Measurements from ENCODE around the gene SLC16A9. TPM values are rescaled to one million over a fixed set of nuclear protein-coding genes. Genes with fewer than 3 reads are reported as not detected.

Gene SLC16A9
- total and polyA plus RNA-seq, 4 donors = 0.70 to 6.0 (median 1.9) TPM

DNA sequence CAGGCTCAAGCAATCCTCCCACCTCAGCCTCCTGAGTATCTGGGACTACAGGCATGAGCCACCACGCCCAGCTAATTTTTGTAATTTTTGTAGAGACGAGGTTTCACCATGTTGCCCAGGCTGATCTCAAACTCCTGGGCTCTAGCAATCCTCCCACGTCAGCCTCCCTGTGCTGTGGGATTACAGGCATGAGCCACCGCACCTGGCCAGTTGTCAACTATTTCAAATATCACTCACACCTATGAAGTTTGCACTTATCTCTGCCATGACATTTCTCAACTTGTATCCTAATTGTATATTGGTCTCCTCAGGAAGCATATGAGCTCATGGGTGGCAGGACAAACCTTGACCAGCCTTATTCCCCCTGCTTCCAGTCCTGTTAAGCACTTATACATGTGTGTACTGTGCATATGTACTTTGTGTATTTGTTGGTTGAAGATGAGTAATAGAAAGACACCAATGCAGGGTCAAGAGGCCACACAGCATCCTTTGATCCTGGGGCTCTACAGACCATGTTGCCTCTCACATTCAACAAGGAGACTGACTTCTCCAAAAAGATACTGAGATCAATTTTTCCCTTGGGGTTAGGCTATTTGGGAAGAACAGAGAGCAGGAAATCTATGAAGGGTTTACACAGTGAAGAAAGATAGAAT is 82.2 kb downstream of the SLC16A9 start:
- 65 to 77% methylated on average over 4 of the region's 4 CpGs for WGBS, 2 donors
- ATAC-seq (ENCODE audit: insufficient read depth, low FRiP score) = no peak
- H3K9me3 ChIP-seq (ENCODE audit: control insufficient read depth in 4 of 4, insufficient read depth in 3 of 4, low read length in 3 of 4) = peaks cover 0 to 1% (median 0%) of the 10 kb centered on the region in 4 donors

DNA sequence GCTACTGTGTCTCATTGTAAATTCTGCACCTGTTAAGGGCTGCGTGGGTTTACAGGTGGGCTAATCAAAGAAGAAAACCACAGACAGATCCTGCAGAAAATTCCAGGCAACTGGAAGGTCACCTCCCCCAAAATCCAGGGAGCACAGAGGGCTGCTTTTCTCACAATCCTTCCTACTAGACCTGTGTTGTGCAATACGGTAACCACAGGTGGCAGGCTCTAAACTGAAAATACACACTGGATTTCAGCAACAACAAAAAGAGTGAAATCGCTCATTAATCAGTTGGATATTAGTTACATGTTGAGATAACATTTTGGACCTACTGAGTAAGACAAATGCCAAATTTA is 83.2 kb downstream of the SLC16A9 start:
- no peak overlapping the region for H3K4me3 ChIP-seq
- H3K27me3 ChIP-seq (ENCODE audit: control insufficient read depth in 3 of 3, insufficient read depth in 3 of 3, low read length in 2 of 3) = no peaks in the 10 kb centered on the region
- peak in 1 of 3 donors; percentile 20 for DNase-seq
- no peak overlapping the region for H3K9ac ChIP-seq (ENCODE audit: insufficient read depth in 1 of 2, low read length in 2 of 2)
- TF ChIP-seq, protein P1, sequence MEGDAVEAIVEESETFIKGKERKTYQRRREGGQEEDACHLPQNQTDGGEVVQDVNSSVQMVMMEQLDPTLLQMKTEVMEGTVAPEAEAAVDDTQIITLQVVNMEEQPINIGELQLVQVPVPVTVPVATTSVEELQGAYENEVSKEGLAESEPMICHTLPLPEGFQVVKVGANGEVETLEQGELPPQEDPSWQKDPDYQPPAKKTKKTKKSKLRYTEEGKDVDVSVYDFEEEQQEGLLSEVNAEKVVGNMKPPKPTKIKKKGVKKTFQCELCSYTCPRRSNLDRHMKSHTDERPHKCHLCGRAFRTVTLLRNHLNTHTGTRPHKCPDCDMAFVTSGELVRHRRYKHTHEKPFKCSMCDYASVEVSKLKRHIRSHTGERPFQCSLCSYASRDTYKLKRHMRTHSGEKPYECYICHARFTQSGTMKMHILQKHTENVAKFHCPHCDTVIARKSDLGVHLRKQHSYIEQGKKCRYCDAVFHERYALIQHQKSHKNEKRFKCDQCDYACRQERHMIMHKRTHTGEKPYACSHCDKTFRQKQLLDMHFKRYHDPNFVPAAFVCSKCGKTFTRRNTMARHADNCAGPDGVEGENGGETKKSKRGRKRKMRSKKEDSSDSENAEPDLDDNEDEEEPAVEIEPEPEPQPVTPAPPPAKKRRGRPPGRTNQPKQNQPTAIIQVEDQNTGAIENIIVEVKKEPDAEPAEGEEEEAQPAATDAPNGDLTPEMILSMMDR (IDR thresholded peaks at IDR 0.05; ENCODE audit: control extremely low read depth, extremely low read depth) = no peak
- H3K36me3 ChIP-seq (ENCODE audit: control insufficient read depth in 4 of 4, insufficient read depth in 4 of 4, low read length in 4 of 4) = no peaks in the 10 kb centered on the region
- no peak for ATAC-seq (ENCODE audit: insufficient read depth, low FRiP score)
- peaks cover 0 to 1% (median 0%) of the 10 kb centered on the region in 4 donors for H3K9me3 ChIP-seq (ENCODE audit: control insufficient read depth in 4 of 4, insufficient read depth in 3 of 4, low read length in 3 of 4)
- WGBS, 2 donors = 57 to 66% methylated on average over 3 of the region's 3 CpGs
- H3K4me1 ChIP-seq (ENCODE audit: control insufficient read depth in 5 of 5, insufficient read depth in 5 of 5, low read length in 5 of 5) = peaks cover 0 to 4% (median 0%) of the 10 kb centered on the region in 5 donors
- H3K27ac ChIP-seq (ENCODE audit: low read depth in 1 of 2, low read length in 1 of 2) = no peak overlapping the region

More for the DNA sequence above, 82.2 kb downstream of the SLC16A9 start:
- Histone ChIP-seq H3K9ac (ENCODE audit: insufficient read depth in 1 of 2, low read length in 2 of 2) (no peak overlapping the region), H3K27ac (ENCODE audit: low read depth in 1 of 2, low read length in 1 of 2) (no peak overlapping the region), H3K4me3 (no peak overlapping the region), H3K27me3 (ENCODE audit: control insufficient read depth in 3 of 3, insufficient read depth in 3 of 3, low read length in 2 of 3) (no peaks in the 10 kb centered on the region), H3K4me1 (ENCODE audit: control insufficient read depth in 5 of 5, insufficient read depth in 5 of 5, low read length in 5 of 5) (peaks cover 0 to 4% (median 0%) of the 10 kb centered on the region in 5 donors), H3K36me3 (ENCODE audit: control insufficient read depth in 4 of 4, insufficient read depth in 4 of 4, low read length in 4 of 4) (no peaks in the 10 kb centered on the region)
- no peak for DNase-seq
- TF ChIP-seq, protein P1 (IDR thresholded peaks at IDR 0.05; ENCODE audit: control extremely low read depth, extremely low read depth) = no peak

GRCh38 chr10:59625721-59626522 is 83.7 kb downstream of the SLC16A9 start:
- no peak overlapping the region for H3K27ac ChIP-seq (ENCODE audit: low read depth in 1 of 2, low read length in 1 of 2)
- 29% methylated on average over 8 of the region's 8 CpGs for WGBS, 2 donors

More at GRCh38 chr10:59625721-59626522, 83.7 kb downstream of the SLC16A9 start:
- peak; percentile 79 for ATAC-seq (ENCODE audit: insufficient read depth, low FRiP score)
- TF ChIP-seq, protein P1 (IDR thresholded peaks at IDR 0.05; ENCODE audit: control extremely low read depth, extremely low read depth) = peak; percentile 81
- H3K9ac ChIP-seq (ENCODE audit: insufficient read depth in 1 of 2, low read length in 2 of 2) = no peak overlapping the region
- H3K4me1 ChIP-seq (ENCODE audit: control insufficient read depth in 5 of 5, insufficient read depth in 5 of 5, low read length in 5 of 5) = peaks cover 0 to 4% (median 0%) of the 10 kb centered on the region in 5 donors
- peak; percentile 68 to 90 (median 83) for DNase-seq
- H3K36me3 ChIP-seq (ENCODE audit: control insufficient read depth in 4 of 4, insufficient read depth in 4 of 4, low read length in 4 of 4) = no peaks in the 10 kb centered on the region
- H3K4me3 ChIP-seq = no peak overlapping the region
- H3K9me3 ChIP-seq (ENCODE audit: control insufficient read depth in 4 of 4, insufficient read depth in 3 of 4, low read length in 3 of 4) = peaks cover 0 to 1% (median 0%) of the 10 kb centered on the region in 4 donors
- no peaks in the 10 kb centered on the region for H3K27me3 ChIP-seq (ENCODE audit: control insufficient read depth in 3 of 3, insufficient read depth in 3 of 3, low read length in 2 of 3)

Data from lung (tissue), 12 donors.